Frontal cortex (tissue), 4 donors: ENCODE results near the gene VANGL2. TPM values are rescaled to one million over a fixed set of nuclear protein-coding genes. Genes with fewer than 3 reads are reported as not detected.

Experiments used
- DNase-seq, 2 donors: peaks; one replicate each; pipeline ENCODE4 v3.0.0; 2012; ENCODE audit warnings: low spot score in 2 of 2
- FAIRE-seq: peaks from 2 replicates; lab custom pipeline; 2012; peaks lifted over from hg19 to GRCh38; lab: Jason Lieb, UNC
- total RNA-seq: library from RNA; depleted of rRNA; stranded (reverse); fragments of >200 nt; gene quantifications from one replicate; pipeline ENCODE4 v1.2.3, GENCODE V29; 2014
- donor health status: control.
- donor health status: control.
- donor health status: control.

VANGL2 gene
- total RNA-seq, 1 donor from 2014 or later = 11.0 TPM

DNA sequence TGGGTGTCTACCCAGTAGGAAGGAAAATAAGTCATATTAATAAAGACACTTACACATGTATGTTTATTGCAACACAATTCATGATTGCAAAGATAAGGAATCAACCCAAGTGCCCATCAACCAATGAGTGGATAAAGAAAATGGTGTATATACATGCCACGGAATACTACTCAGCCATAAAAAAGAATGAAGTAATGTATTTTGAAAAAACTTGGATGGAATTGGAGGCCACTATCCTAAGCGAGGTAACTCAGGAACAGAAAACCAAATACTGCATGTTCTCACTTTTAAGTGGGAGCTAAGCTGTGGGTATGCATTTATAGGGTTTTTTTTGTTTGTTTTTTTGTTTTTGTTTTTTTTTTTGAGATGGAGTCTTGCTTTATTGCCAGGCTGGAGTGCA is 49.1 kb downstream of the VANGL2 start:
- FAIRE-seq = no peak

GRCh38 chr1:160451119-160451858 is 50.9 kb downstream of the VANGL2 start:
- FAIRE-seq = no peak
- DNase-seq = no peak

More for the DNA sequence above, 49.1 kb downstream of the VANGL2 start:
- DNase-seq = no peak

GRCh38 chr1:160451859-160452232 is 51.5 kb downstream of the VANGL2 start:
- FAIRE-seq = no peak
- DNase-seq = no peak

GRCh38 chr1:160453443-160453842 is 53.1 kb downstream of the VANGL2 start:
- DNase-seq (no peak), FAIRE-seq (no peak)

DNA sequence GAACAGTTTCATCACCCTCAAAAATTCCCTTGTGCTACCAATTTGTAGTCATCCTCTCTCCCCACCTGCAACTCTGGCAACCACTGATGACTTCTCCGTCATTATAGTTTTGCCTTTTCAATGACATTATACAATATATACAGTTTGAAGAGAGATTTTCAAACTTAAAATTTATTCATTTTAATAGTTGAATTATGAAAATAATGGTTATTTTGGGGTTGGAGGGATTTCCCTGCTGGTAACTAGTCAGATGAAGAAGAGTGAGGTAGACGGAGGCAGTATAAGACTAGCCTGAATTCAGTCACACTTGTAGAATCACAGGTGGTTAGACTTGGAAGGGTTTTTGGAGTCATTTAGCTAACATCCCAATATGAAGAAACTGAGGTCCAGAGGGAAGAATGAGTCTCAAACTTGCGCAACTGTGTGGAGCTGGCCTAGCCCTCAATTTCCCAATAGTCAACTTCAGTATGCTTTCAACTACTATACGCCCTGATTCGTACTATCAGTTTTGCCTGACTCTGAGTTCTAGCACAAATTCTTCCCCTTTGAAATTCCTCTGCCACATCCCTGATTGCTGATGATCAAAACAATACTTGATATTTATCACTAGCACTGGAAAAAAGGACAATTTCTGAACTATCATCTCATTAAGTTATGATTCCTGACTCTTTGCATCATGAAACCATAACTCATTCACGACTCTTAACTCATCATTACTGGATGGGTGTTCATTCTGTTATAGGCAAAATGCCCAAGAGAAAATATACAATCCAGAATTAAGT is 54.2 kb downstream of the VANGL2 start:
- FAIRE-seq = no peak

GRCh38 chr1:160455153-160455517 is 54.8 kb downstream of the VANGL2 start:
- DNase-seq = no peak

More for the DNA sequence above, 54.2 kb downstream of the VANGL2 start:
- no peak for DNase-seq

DNA sequence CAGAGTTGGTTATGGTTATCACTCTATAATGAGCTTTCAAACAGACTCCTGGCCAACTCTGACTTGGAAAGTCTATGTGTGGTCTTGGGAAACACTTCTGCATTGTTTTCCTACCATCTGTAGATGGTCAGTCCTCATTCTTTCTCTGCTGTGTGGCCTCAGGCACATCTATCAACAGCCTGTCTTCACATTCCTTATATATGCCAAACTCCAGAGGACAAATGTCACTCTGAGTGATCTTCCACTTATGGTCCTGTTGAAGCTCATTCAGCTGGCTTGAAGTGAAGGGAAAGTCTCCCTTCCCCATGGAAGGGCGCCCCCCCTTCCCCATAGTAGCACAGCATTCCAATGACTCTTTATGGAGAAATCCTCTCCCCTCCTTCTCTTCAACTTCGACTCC is 58.7 kb downstream of the VANGL2 start:
- DNase-seq (no peak), FAIRE-seq (no peak)

More at GRCh38 chr1:160455153-160455517, 54.8 kb downstream of the VANGL2 start:
- no peak for FAIRE-seq

GRCh38 chr1:160459687-160460086 is 59.3 kb downstream of the VANGL2 start:
- no peak for DNase-seq
- no peak for FAIRE-seq

- no peak for DNase-seq
- FAIRE-seq = no peak
Measured at GRCh38 chr1:160460214-160460642, 59.9 kb downstream of the VANGL2 start.

DNA sequence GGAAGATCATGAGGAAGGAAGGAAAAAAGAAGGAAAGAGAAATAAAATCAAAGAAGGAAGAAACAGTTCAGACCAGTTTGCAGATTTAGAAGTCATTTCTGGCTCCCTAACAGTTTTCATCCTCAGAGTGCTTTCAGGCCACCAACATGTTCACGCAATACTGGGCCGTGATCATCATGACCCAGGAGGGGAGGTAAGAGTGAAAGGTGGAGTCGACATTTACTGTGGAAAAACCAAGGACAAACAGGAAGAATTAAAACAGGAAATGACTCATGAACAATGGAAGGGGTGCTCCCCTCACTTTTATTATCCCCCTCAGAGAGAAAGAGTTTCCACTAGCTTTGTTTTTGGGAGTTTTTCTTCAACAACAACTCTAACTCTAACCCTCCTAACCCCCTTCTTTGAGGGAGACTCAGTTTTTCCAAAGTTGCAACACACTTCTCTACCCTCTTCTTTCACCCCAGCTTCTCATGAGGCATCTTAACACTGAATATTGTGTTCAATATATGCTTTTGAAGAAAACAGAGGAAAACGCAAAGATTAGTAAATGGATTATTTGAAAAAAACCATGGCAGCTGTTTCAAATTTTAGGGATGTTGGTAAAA is 60.4 kb downstream of the VANGL2 start:
- FAIRE-seq (no peak), DNase-seq (no peak)

GRCh38 chr1:160465123-160465522 is 64.8 kb downstream of the VANGL2 start:
- no peak for DNase-seq
- no peak for FAIRE-seq

DNA sequence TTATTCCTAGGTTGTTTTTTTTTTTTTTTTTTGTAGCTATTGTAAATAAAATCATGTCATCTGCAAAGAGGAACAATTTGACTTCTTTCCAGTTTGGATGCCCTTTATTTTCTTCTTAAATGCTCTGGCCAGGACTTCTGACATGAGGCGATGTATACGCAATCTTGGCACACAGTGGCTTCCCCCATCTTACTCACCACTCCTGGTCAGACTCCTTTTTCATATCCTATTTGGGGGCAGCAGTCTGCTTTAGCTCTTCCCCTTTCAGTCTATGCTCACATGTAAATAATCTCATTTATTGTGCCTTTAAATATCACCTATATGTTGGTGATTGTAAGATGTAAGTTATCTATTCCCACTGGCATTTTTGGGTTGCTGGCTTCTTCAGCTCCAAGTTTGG is 66.6 kb downstream of the VANGL2 start:
- DNase-seq (no peak), FAIRE-seq (no peak)

GRCh38 chr1:160467576-160467975 is 67.2 kb downstream of the VANGL2 start:
- DNase-seq (no peak), FAIRE-seq (no peak)

- no peak for FAIRE-seq
Measured at GRCh38 chr1:160471253-160471652, 70.9 kb downstream of the VANGL2 start.

GRCh38 chr1:160472112-160472511 is 71.7 kb downstream of the VANGL2 start:
- no peak for FAIRE-seq

More at GRCh38 chr1:160471253-160471652, 70.9 kb downstream of the VANGL2 start:
- no peak for DNase-seq

DNA sequence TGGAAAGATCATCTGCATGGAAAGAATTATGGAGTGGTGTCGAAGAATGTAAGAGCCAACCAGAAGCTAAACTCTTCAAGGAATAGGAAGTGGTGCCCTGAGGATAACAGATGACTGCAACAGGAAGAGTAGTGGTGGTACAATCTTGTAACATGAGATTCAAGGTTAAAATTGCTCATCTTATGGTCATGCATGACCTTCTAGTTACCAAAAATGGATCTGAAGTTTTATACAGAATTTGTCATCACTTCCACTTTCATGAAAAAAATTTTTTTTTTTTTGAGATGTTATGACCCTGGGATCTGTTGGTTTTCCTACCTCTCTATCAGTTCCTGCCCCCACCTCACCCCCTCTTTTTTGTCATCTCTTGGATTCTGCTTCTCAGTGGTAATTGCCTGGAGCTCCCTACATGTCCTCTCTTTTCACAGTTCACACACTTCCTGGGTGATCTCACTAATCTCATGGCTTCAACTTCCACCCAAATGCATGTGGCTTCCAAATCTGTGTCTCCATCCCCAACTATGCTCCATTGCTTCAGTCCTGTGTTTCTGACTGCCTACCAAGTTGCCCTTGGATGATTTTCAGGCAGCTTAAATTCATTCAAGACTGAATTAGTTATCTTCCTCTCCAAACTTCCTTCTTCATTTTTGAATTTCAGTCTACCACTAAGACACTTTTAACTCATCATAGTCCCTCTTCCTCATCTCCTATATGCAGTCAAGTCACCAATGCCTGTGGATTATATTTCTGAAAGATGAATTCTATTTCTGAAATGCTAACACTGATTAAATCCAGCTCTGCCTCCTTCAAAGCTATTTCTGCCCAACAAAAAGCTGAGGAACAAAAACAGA is 74.3 kb downstream of the VANGL2 start:
- DNase-seq = no peak
- FAIRE-seq = no peak

More at GRCh38 chr1:160472112-160472511, 71.7 kb downstream of the VANGL2 start:
- DNase-seq = no peak
